ENCODE data around the gene DNAJC11.

DNAJC11 gene

DNA sequence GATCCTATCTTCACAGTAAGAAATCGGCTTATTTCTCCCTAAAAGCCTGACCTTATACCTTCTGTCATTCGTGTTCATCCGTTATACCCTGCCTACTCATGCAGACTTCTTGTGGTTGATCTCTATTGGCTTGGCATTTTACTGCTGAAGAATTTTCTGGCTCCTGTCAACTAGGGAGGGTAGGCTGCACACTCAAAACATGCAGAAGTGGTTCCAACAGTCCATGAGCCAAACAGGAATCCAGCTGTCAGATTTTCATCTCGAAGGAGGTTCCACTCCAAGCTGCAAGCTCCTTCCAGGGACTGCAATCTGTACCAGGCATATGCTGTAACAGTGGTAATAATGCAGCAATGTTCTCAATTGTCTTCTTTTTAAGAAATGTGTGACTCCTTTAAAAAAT, 10.1 kb downstream of the DNAJC11 start:
- TF ChIP-seq, protein P1, sequence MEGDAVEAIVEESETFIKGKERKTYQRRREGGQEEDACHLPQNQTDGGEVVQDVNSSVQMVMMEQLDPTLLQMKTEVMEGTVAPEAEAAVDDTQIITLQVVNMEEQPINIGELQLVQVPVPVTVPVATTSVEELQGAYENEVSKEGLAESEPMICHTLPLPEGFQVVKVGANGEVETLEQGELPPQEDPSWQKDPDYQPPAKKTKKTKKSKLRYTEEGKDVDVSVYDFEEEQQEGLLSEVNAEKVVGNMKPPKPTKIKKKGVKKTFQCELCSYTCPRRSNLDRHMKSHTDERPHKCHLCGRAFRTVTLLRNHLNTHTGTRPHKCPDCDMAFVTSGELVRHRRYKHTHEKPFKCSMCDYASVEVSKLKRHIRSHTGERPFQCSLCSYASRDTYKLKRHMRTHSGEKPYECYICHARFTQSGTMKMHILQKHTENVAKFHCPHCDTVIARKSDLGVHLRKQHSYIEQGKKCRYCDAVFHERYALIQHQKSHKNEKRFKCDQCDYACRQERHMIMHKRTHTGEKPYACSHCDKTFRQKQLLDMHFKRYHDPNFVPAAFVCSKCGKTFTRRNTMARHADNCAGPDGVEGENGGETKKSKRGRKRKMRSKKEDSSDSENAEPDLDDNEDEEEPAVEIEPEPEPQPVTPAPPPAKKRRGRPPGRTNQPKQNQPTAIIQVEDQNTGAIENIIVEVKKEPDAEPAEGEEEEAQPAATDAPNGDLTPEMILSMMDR (IDR thresholded peaks at IDR 0.05; ENCODE audit: low read depth, low read length), result no peak
- TF ChIP-seq POLR2A (IDR thresholded peaks at IDR 0.05; ENCODE audit: extremely low read depth, insufficient read length), result no peak
- no peak for TF ChIP-seq MYC (IDR thresholded peaks at IDR 0.05; ENCODE audit: low read depth, low read length)
- TF ChIP-seq, protein P2, sequence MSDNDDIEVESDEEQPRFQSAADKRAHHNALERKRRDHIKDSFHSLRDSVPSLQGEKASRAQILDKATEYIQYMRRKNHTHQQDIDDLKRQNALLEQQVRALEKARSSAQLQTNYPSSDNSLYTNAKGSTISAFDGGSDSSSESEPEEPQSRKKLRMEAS (IDR thresholded peaks at IDR 0.05; ENCODE audit: low read depth, low read length), result no peak
- no peak overlapping the region for H3K4me3 ChIP-seq (ENCODE audit: low read depth, low read length)
- no peak for DNase-seq (ENCODE audit: low read depth)

DNA sequence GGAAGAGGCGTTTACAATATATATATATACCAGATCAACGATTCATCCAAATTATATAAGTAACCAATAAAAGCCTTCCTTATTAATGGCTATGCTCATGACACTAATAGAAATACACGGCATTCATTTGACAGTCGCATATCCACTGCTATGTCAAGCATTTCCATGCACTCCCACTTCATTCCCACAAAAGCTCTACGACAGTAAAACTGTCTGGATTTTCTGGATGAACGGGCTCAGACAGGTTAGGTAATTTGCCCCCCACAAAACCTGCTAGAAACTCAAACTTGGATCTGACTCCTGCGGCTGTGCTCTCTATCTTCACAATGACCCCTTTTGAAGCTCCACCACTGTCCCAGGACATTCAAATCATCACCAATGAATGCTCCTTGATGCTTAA, 11.4 kb downstream of the DNAJC11 start:
- TF ChIP-seq, protein P1 (IDR thresholded peaks at IDR 0.05; ENCODE audit: low read depth, low read length), result no peak
- TF ChIP-seq POLR2A (IDR thresholded peaks at IDR 0.05; ENCODE audit: extremely low read depth, insufficient read length) (no peak), MYC (IDR thresholded peaks at IDR 0.05; ENCODE audit: low read depth, low read length) (no peak)
- TF ChIP-seq, protein P2 (IDR thresholded peaks at IDR 0.05; ENCODE audit: low read depth, low read length), result no peak
- no peak for DNase-seq (ENCODE audit: low read depth)
- H3K4me3 ChIP-seq (ENCODE audit: low read depth, low read length), result no peak overlapping the region

DNA sequence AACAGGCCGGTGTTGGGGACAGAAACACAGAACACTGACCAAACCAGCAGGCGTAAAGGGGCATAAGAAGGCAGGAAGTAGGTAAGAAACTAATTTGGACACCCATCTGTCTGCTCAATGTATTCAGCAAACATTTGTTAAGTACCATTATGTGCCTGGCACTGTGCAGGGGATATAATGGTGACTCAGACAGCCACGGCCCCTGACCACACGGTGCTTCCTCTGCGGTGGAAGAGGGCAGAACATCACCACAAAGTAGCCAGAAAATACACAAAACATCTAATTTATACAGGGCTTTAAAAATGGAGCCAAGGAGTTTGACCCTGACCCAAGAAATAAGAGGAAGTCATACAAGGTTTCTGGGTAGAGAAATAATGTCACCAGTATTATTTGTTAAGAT, 12.9 kb downstream of the DNAJC11 start:
- H3K4me3 ChIP-seq (ENCODE audit: low read depth, low read length), result no peak overlapping the region
- peak; percentile 54 for DNase-seq (ENCODE audit: low read depth)
- TF ChIP-seq MYC (IDR thresholded peaks at IDR 0.05; ENCODE audit: low read depth, low read length), result no peak
- TF ChIP-seq, protein P1 (IDR thresholded peaks at IDR 0.05; ENCODE audit: low read depth, low read length), result no peak
- no peak for TF ChIP-seq POLR2A (IDR thresholded peaks at IDR 0.05; ENCODE audit: extremely low read depth, insufficient read length)
- TF ChIP-seq, protein P2 (IDR thresholded peaks at IDR 0.05; ENCODE audit: low read depth, low read length), result no peak

DNA sequence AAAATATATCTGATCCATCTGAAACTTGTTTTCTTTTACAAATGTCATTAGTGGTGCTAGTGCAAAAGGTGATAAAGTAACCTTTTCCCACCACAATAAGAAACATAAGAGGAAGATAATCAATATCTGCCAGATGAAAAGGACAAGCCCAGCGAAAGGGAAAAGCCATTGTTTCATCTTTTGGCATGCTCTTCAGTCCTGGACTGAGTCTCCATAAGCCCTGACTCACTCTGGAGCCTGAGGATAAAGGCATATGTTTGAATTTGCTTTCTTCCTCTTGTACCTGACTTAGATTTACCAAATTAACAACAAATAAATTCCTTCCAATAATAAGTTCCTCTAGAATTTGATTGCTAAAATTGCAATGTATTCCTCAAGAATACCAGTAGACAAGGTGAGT, 13.6 kb downstream of the DNAJC11 start:
- no peak overlapping the region for H3K4me3 ChIP-seq (ENCODE audit: low read depth, low read length)
- TF ChIP-seq, protein P2 (IDR thresholded peaks at IDR 0.05; ENCODE audit: low read depth, low read length), result no peak
- TF ChIP-seq POLR2A (IDR thresholded peaks at IDR 0.05; ENCODE audit: extremely low read depth, insufficient read length), result no peak
- TF ChIP-seq, protein P1 (IDR thresholded peaks at IDR 0.05; ENCODE audit: low read depth, low read length), result no peak
- TF ChIP-seq MYC (IDR thresholded peaks at IDR 0.05; ENCODE audit: low read depth, low read length), result no peak
- no peak for DNase-seq (ENCODE audit: low read depth)

DNA sequence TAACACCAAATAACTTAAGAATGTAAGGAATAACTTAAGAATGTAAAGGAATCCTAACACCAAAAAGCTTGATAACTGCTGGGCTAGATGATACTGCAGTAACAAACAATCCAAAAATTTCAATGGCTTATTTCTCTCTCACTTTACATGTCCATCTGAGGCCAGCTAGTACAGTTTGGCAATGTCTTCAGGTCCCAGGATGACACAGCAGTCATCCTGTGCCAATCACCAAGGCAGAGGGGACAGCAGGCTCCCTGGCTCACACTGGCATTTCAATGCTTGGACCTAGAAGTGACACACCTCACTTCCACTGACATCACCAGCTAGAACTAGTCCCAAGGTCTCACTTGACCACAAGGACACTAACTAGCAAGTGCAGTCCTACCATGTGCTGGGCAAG, 15.3 kb downstream of the DNAJC11 start:
- DNase-seq (ENCODE audit: low read depth), result no peak
- no peak overlapping the region for H3K4me3 ChIP-seq (ENCODE audit: low read depth, low read length)
- TF ChIP-seq POLR2A (IDR thresholded peaks at IDR 0.05; ENCODE audit: extremely low read depth, insufficient read length), result no peak
- TF ChIP-seq, protein P2 (IDR thresholded peaks at IDR 0.05; ENCODE audit: low read depth, low read length), result no peak
- TF ChIP-seq, protein P1 (IDR thresholded peaks at IDR 0.05; ENCODE audit: low read depth, low read length), result no peak
- TF ChIP-seq MYC (IDR thresholded peaks at IDR 0.05; ENCODE audit: low read depth, low read length), result no peak

DNA sequence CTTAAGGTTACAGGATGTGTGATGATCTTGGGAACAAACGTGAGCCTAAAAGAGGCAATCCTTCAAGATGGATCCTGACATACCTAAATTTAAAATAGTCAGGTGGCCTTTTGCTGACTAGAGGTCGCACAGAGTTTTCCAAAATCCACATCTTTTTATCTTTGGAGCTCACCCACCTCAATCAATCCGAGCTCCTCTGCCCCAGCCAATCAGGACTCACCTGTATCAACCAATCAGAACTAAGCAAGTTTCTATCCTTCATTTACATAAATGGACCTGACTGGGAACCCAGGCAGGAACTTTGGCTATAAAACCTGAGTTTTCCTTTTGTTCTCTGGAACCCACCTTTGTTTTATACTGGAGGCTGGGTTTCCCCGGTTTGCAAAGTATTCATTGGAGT, 16.2 kb downstream of the DNAJC11 start:
- TF ChIP-seq MYC (IDR thresholded peaks at IDR 0.05; ENCODE audit: low read depth, low read length) (no peak), POLR2A (IDR thresholded peaks at IDR 0.05; ENCODE audit: extremely low read depth, insufficient read length) (no peak)
- TF ChIP-seq, protein P2 (IDR thresholded peaks at IDR 0.05; ENCODE audit: low read depth, low read length), result no peak
- TF ChIP-seq, protein P1 (IDR thresholded peaks at IDR 0.05; ENCODE audit: low read depth, low read length), result no peak
- H3K4me3 ChIP-seq (ENCODE audit: low read depth, low read length), result no peak overlapping the region
- DNase-seq (ENCODE audit: low read depth), result no peak

All from NB4 (cell line).